Keratinocyte (primary cell): ENCODE measurements around the gene NPAS3.

ENCODE experiments used
- CTCF ChIP-seq, 3 experiments: IDR thresholded peaks in 1 of 3; conservative IDR thresholded peaks in 1 of 3; optimal IDR thresholded peaks in 1 of 3; 2 replicates in 2 of 3; 3 replicates in 1 of 3; pipeline versions ENCODE3 to v1.5.1; 2011; ENCODE audit warnings: low read length in 3 of 3, mild to moderate bottlenecking in 3 of 3, moderate library complexity in 2 of 3, control low read depth in 1 of 3, inconsistent platforms in 1 of 3; ENCODE audit not compliant: insufficient read depth in 2 of 3; ENCODE audit errors: extremely low read depth in 1 of 3
- EZH2 ChIP-seq: IDR thresholded peaks from one replicate; pipeline ENCODE4 v1.6.1; 2012; ENCODE audit warnings: inconsistent platforms, mild to moderate bottlenecking, low read length, moderate library complexity

- TF ChIP-seq CTCF (optimal IDR thresholded peaks at IDR 0.05 in 1 of 3, IDR thresholded peaks at IDR 0.05 in 1 of 3, conservative IDR thresholded peaks at IDR 0.05 in 1 of 3; ENCODE audit: extremely low read depth in 1 of 3, insufficient read depth in 2 of 3, low read length in 3 of 3): no peak
- no peak for TF ChIP-seq EZH2
Observed at GRCh38 chr14:33369972-33370371, 431.3 kb downstream of the NPAS3 start.
